ENCODE data around the gene DGKG.

DNA sequence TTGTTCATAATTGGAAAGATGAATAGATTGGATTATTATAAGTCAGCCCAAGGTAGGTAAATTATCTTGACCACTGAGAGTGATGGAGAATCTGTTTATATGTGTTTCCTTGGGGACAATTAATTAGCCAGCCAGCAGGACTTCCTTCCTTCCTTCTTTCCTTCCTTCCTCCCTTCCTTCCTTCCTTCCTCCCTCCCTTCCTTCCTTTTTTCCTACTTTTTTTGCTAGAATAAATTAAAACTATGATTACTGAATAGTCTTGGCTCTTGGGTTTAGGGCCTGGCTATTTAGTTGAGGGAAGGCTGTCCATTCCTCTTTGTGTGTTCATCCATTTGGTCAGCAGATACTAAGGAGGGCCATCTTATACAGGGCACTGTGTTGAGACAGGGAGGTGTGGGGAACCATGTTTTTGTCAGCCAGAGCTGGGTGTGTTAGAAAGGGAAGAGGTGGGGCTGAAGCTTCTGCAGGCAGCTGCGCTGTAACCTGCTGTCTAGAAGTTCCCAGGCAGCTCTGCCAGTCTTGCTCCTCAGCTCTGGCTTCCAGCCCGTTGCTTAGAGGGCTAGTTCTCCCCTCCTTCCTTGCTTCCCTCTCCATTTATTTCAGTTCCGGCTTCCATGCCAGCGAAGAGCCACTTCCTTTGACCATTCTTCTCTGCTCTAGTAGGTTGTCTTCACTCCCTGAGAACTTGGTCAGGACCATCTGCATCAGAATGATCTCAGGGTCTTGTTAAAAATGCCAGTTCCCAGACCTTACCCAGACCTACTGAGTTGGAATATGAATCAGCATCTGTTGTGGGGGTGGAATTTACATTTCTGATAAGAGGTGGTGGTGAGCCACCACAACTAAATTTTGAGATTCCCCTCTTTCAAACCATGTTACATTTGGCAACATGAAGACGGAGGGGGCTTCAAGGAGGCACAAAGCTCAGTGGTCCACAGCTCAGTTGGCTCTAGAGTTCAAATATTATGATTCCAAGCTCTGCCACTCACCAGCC, 113.9 kb downstream of the DGKG start:
- no peak for TF ChIP-seq POLR2A (IDR thresholded peaks at IDR 0.05)
- TF ChIP-seq, protein P1, sequence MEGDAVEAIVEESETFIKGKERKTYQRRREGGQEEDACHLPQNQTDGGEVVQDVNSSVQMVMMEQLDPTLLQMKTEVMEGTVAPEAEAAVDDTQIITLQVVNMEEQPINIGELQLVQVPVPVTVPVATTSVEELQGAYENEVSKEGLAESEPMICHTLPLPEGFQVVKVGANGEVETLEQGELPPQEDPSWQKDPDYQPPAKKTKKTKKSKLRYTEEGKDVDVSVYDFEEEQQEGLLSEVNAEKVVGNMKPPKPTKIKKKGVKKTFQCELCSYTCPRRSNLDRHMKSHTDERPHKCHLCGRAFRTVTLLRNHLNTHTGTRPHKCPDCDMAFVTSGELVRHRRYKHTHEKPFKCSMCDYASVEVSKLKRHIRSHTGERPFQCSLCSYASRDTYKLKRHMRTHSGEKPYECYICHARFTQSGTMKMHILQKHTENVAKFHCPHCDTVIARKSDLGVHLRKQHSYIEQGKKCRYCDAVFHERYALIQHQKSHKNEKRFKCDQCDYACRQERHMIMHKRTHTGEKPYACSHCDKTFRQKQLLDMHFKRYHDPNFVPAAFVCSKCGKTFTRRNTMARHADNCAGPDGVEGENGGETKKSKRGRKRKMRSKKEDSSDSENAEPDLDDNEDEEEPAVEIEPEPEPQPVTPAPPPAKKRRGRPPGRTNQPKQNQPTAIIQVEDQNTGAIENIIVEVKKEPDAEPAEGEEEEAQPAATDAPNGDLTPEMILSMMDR (IDR thresholded peaks at IDR 0.05), result no peak
- TF ChIP-seq POLR2AphosphoS5 (IDR thresholded peaks at IDR 0.05), result no peak

All from breast epithelium (tissue), 3 donors.